Fibroblast of villous mesenchyme (primary cell): ENCODE results near the gene LMF1. TPM values are rescaled to one million over a fixed set of nuclear protein-coding genes. Genes with fewer than 3 reads are reported as not detected.

Experiments
- DNase-seq: peaks from one replicate; pipeline ENCODE4 v3.0.0-alpha.2; 2010; ENCODE audit warnings: low read depth
- H3K4me3 ChIP-seq: 2 replicates; pipeline ENCODE4 v1.5.1; 2011; ENCODE audit warnings: low read depth, mild to moderate bottlenecking, low read length
- total RNA-seq: library from RNA; depleted of rRNA; stranded (reverse); fragments of >200 nt; gene quantifications from 2 replicates; pipeline ENCODE4 v1.2.3, GENCODE V29; 2012
- TF ChIP-seq, protein P1 (sequence below): IDR thresholded peaks from 2 replicates; pipeline ENCODE4 v1.5.1; 2012; ENCODE audit warnings: low read depth, mild to moderate bottlenecking, low read length; ENCODE audit not compliant: insufficient read depth

LMF1 gene
- total RNA-seq, 1 donor = 13.0 TPM

DNA sequence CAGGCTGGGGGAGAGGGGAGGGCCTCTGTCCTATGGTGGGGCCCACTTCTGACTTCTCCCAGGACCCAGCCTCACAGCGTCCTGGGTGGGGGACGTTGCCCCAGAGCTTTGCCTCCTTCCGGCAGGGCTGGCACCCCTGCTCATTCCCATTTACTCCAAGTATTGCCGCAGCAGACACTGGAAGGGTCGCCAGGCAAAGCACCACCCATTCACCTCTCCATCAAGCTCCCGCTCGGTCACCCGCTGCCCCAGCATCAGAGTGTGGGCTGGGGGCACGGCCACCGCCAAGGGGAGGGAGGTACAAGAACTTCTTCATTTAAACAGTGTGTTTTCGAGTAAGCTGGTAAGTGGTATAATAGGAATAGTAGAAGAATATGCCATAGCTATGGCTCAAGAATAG, 117.5 kb downstream of the LMF1 start:
- TF ChIP-seq, protein P1, sequence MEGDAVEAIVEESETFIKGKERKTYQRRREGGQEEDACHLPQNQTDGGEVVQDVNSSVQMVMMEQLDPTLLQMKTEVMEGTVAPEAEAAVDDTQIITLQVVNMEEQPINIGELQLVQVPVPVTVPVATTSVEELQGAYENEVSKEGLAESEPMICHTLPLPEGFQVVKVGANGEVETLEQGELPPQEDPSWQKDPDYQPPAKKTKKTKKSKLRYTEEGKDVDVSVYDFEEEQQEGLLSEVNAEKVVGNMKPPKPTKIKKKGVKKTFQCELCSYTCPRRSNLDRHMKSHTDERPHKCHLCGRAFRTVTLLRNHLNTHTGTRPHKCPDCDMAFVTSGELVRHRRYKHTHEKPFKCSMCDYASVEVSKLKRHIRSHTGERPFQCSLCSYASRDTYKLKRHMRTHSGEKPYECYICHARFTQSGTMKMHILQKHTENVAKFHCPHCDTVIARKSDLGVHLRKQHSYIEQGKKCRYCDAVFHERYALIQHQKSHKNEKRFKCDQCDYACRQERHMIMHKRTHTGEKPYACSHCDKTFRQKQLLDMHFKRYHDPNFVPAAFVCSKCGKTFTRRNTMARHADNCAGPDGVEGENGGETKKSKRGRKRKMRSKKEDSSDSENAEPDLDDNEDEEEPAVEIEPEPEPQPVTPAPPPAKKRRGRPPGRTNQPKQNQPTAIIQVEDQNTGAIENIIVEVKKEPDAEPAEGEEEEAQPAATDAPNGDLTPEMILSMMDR = no peak
- H3K4me3 ChIP-seq = no peak overlapping the region
- DNase-seq = no peak

DNA sequence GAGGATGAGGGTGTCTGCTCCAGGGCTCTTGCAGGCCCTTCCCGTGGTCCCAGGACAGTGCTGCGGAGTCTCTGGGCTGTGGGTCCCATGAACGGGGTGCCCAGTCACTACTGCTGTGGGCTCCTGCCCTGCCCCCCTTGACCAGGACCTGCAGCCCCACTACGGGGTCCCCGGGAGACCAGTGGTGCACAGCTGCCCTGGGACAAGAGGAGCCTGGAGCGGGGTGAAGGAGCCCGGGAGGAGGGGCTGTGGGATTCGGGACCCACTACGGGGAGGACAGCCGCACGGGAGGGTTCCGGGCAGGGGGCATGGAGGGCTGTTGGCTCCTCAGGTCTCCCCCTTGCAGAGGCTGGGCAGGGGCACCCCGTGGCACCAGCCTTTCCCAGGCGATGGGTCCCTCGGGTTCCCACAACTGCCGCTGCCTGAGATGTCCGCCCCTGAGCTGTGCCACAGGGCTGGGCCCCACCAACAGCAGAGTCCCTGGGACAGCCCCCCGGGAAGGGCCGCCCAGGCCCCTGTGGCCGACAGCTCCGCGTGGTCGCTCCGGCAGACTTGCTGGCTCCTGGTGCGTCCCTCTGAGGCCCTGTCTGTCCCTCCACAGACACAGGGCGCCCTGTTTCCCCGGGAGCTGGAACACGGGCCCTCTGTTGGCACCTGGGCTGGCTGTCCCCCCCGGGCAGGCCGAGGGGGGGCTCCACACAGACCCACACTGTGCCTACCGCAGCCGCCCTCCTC, 118.2 kb downstream of the LMF1 start:
- H3K4me3 ChIP-seq = no peak overlapping the region
- no peak for DNase-seq
- TF ChIP-seq, protein P1 = no peak

DNA sequence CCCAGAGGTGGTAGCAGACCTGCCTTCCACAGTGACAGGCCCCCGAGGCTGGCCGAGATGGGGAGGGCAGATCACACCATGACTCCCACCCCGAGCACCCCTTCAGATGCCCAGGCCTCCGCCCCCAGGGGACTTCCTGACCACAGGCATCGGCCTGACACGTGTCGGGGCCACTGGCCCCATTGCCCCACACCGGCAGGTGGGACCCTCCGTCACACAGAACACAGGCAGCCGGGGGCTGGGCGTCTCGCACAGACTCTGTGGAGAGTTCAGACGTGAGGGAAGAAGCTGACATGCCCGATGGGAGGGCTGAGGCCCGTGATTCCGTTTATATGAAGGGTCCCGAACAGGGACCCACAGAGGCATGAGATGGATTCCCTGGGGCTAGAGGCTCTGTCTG, 118.9 kb downstream of the LMF1 start:
- no peak for DNase-seq
- TF ChIP-seq, protein P1 = no peak

DNA sequence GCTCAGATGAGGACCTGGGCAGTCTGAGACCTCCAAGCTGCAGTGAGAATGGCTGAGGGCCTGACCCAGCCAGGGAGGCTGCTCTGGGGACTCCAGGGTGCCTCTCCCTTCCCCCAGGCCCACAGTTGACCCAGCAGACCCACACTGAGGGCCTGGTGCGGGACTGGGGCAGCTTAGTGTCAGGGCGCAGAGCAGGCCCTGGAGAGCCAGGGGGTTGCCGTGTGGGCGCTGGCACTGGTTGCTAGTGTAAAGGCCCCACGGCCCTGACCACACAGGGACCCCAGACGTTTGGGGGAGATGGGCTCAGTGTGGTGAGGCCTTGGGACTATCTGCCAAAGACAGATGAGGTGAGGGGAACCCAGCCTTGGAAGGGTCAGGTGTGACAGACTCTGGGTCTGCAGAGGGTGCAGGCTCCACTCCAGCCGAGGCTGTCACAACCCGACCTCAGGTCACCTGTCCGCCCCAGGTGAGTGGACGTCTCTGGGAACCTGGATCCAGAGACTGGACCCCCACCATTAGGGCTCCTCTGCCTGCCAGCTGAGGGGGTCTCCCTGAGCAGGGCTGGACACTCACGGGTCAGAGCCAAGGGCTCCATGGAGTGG, 119.5 kb downstream of the LMF1 start:
- TF ChIP-seq, protein P1 = no peak
- H3K4me3 ChIP-seq = no peak overlapping the region
- no peak for DNase-seq

More for the DNA sequence above, 118.9 kb downstream of the LMF1 start:
- H3K4me3 ChIP-seq = no peak overlapping the region

DNA sequence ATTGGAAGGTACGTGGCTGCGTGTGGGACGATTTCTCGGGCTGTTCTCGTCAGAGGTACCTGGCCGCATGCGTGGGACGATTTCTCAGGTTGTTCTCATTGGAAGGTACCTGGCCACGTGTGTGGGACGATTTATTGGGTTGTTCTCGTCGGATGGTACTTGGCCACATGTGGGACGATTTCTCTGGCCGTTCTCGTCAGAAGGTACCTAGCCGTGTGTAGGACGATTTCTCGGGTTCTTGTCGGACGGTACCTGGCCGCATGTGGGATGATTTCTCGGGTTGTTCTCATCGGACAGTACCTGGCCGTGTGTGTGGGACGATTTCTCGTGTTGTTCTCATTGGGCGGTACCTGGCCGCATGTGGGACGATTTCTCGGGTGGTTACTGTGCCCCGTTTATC, 120.1 kb downstream of the LMF1 start:
- TF ChIP-seq, protein P1 = no peak
- H3K4me3 ChIP-seq = no peak overlapping the region
- no peak for DNase-seq

DNA sequence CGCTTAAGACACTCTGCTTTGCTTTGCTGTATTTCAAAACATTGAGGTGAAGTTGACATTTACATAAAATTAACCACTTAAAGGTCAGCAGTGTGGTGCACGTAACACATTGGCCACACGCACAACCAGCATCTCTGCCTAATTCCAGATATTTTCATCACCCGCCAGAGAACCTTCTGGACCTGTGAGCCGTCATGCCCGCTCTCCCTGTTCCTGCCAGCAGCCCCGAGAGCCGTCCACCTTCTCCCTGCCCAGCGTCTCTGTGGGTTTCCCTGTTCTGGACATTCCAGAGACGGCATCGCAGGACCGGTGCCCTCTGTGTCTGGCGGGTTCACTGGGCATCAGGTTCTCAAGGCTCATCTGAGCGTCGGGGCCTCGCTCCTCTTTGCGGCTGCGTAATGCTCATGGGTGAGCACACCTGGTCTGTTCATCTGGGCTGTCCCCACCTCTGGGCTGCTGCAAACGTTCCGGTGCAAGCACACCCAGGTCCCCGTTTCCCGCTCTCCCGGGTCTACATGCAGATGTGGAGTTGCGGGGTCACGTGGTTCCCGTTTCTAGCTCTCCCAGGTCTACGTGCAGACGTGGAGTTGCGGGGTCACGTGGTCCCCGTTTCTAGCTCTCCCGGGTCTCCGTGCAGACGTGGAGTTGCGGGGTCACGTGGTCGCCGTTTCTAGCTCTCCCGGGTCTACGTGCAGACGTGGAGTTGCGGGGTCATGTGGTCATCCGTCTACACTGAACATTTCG, 122.1 kb downstream of the LMF1 start:
- TF ChIP-seq, protein P1 = no peak
- H3K4me3 ChIP-seq = no peak overlapping the region
- no peak for DNase-seq
